Vagina (tissue), 2 donors: ENCODE results near the gene HOXA1. TPM values are rescaled to one million over a fixed set of nuclear protein-coding genes. Genes with fewer than 3 reads are reported as not detected.

ENCODE experiments used
- DNase-seq, 2 donors: peaks; one replicate each; pipeline ENCODE4 v3.0.0-alpha.2; 2017; ENCODE audit errors: extremely low spot score in 2 of 2
- H3K27ac ChIP-seq: fragments of 200-600 bp; sonication (generic); one replicate; pipeline ENCODE4 v1.5.1; 2019
- H3K27me3 ChIP-seq: fragments of 200-600 bp; sonication (generic); one replicate; pipeline ENCODE4 v1.5.1; 2019
- H3K36me3 ChIP-seq, 2 donors: fragments of 200-600 bp; sonication (generic); one replicate each; pipeline ENCODE4 v1.5.1; 2017 to 2019
- H3K4me1 ChIP-seq: fragments of 200-600 bp; sonication (generic); one replicate; pipeline ENCODE4 v1.5.1; 2019
- H3K4me3 ChIP-seq, 2 donors: fragments of 200-600 bp; sonication (generic); 1 replicate in 1 of 2; 2 replicates in 1 of 2; pipeline ENCODE4 v1.5.1; 2016 to 2019
- H3K9me3 ChIP-seq: fragments of 200-600 bp; sonication (generic); one replicate; pipeline ENCODE4 v1.5.1; 2019
- CTCF ChIP-seq, 3 experiments: fragments of 450-650 bp in 2 of 3; fragments of 200-600 bp in 1 of 3; sonication (generic) in 1 of 3; IDR thresholded peaks; one replicate each; pipeline ENCODE4 v1.5.1; 2017 to 2019; ENCODE audit warnings: antibody characterized with exemption in 3 of 3, mild to moderate bottlenecking in 2 of 3, moderate library complexity in 2 of 3
- POLR2A ChIP-seq, 2 donors: fragments of 450-650 bp; IDR thresholded peaks; one replicate each; pipeline ENCODE4 v1.6.1; 2017; ENCODE audit warnings: antibody characterized with exemption in 2 of 2, mild to moderate bottlenecking in 2 of 2, moderate library complexity in 2 of 2
- POLR2AphosphoS5 ChIP-seq, 2 donors: sonication (generic); formaldehyde crosslinking; IDR thresholded peaks; one replicate each; pipeline ENCODE4 v1.9.0; 2017; ENCODE audit warnings: antibody characterized with exemption in 2 of 2, mild to moderate bottlenecking in 2 of 2, low read depth in 1 of 2; ENCODE audit not compliant: insufficient read depth in 1 of 2
- intact Hi-C: fragments of 100-400 bp; cut with DNase I; formaldehyde crosslinking; loops from one replicate; pipeline ENCODE4 v1.15.1; 2023
- total RNA-seq: library from RNA; depleted of rRNA; stranded (reverse); fragments of >200 nt; gene quantifications from one replicate; pipeline ENCODE4 v1.2.3, GENCODE V29; 2016

HOXA1 gene
- total RNA-seq, 1 donor from 2014 or later: 0.74 TPM

GRCh38 chr7:27103489-27104226 is 7.9 kb upstream of the HOXA1 start:
- Histone ChIP-seq H3K9me3 (no peaks in the 10 kb centered on the region), H3K36me3 (no peaks in the 10 kb centered on the region), H3K4me1 (peaks cover 9% of the 10 kb centered on the region), H3K27me3 (no peaks in the 10 kb centered on the region), H3K27ac (no peak overlapping the region), H3K4me3 (peak overlapping the region; percentile 4 to 27)
- DNase-seq: no peak
- intact Hi-C loops: no loop called here
- no peak for TF ChIP-seq CTCF (IDR thresholded peaks at IDR 0.05)
- TF ChIP-seq POLR2A (IDR thresholded peaks at IDR 0.05): no peak
- TF ChIP-seq POLR2AphosphoS5 (IDR thresholded peaks at IDR 0.05; ENCODE audit: insufficient read depth in 1 of 2, low read depth in 1 of 2): peak in 1 of 2 donors; percentile 17

GRCh38 chr7:27102581-27103442 is 7.0 kb upstream of the HOXA1 start, which contains the start of gene HOXA2:
HOXA2 (minus strand) TSS chr7:27102683; CDS start chr7:27102500, 183 bp downstream.
- Histone ChIP-seq H3K4me1 (peaks cover 18% of the 10 kb centered on the region), H3K9me3 (no peaks in the 10 kb centered on the region), H3K27ac (no peak within 1 kb of the TSS), H3K36me3 (no peaks in the 10 kb centered on the region), H3K27me3 (no peaks in the 10 kb centered on the region), H3K4me3 (peak within 1 kb of the TSS; percentile 9 to 27)
- TF ChIP-seq POLR2AphosphoS5 (IDR thresholded peaks at IDR 0.05; ENCODE audit: insufficient read depth in 1 of 2, low read depth in 1 of 2): no peak
- no peak for TF ChIP-seq CTCF (IDR thresholded peaks at IDR 0.05)
- no peak for TF ChIP-seq POLR2A (IDR thresholded peaks at IDR 0.05)
- intact Hi-C loops: no loop called here
- no peak for DNase-seq

- no peaks in the 10 kb centered on the region for H3K27me3 ChIP-seq
- H3K4me1 ChIP-seq: peaks cover 25% of the 10 kb centered on the region
- intact Hi-C loops: no loop called here
- peak overlapping the region; percentile 9 to 10 for H3K4me3 ChIP-seq
- H3K9me3 ChIP-seq: no peaks in the 10 kb centered on the region
- DNase-seq: no peak
- H3K36me3 ChIP-seq: no peaks in the 10 kb centered on the region
- no peak overlapping the region for H3K27ac ChIP-seq
- no peak for TF ChIP-seq CTCF (IDR thresholded peaks at IDR 0.05)
- no peak for TF ChIP-seq POLR2A (IDR thresholded peaks at IDR 0.05)
- TF ChIP-seq POLR2AphosphoS5 (IDR thresholded peaks at IDR 0.05; ENCODE audit: insufficient read depth in 1 of 2, low read depth in 1 of 2): no peak
Measured at GRCh38 chr7:27101957-27102580, 6.3 kb upstream of the HOXA1 start.

- TF ChIP-seq CTCF (IDR thresholded peaks at IDR 0.05): no peak
- TF ChIP-seq POLR2AphosphoS5 (IDR thresholded peaks at IDR 0.05; ENCODE audit: insufficient read depth in 1 of 2, low read depth in 1 of 2): no peak
- no peak for TF ChIP-seq POLR2A (IDR thresholded peaks at IDR 0.05)
- no peaks in the 10 kb centered on the region for H3K27me3 ChIP-seq
- peaks cover 32% of the 10 kb centered on the region for H3K4me1 ChIP-seq
- peak overlapping the region in 1 of 2 donors; percentile 10 for H3K4me3 ChIP-seq
- no peak overlapping the region for H3K27ac ChIP-seq
- no peaks in the 10 kb centered on the region for H3K9me3 ChIP-seq
- DNase-seq: peak in 1 of 2 donors; percentile 55
- no peaks in the 10 kb centered on the region for H3K36me3 ChIP-seq
- intact Hi-C loops: no loop called here
Measured at GRCh38 chr7:27101171-27101956, 5.6 kb upstream of the HOXA1 start.
